ENCODE results near the gene CENPQ. TPM values are rescaled to one million over a fixed set of nuclear protein-coding genes. Genes with fewer than 3 reads are reported as not detected.
"Not testable (repeated sequence)": the region's sequence is repeated elsewhere in the genome, so short reads cannot be mapped to it uniquely, and the experiment has no call there.

The CENPQ gene
- 4.3 TPM for total RNA-seq
- long read RNA-seq, partial matches to known transcripts, result 0 of 1 reads
- long read RNA-seq, other reads (novel, unspliced or antisense), result 0 of 1 reads

- intact Hi-C loops (cut with DNase I), result no loop called here
Observed at GRCh38 chr6:49462927-49463611, at the start of gene CENPQ, which contains the start of gene MMUT. CENPQ (plus strand) TSS chr6:49463370; CDS start chr6:49470177, 6,807 bp downstream. MMUT (minus strand) TSS chr6:49463253; CDS start chr6:49459466, 3,787 bp downstream.

GRCh38 chr6:49415358-49415757 lies 47.8 kb upstream of the CENPQ start:
- no peak for DNase-seq (ENCODE audit: missing footprints)
- intact Hi-C loops (cut with DNase I), result no loop called here
- ATAC-seq, result no peak

More at GRCh38 chr6:49462927-49463611, at the start of gene CENPQ, which contains the start of gene MMUT:
- ATAC-seq (peak; percentile 100), DNase-seq (ENCODE audit: missing footprints) (peak; percentile 95)

- intact Hi-C loops (cut with DNase I), result no loop called here
- DNase-seq (ENCODE audit: missing footprints) (no peak), ATAC-seq (no peak)
Observed at GRCh38 chr6:49416195-49416594, 47.0 kb upstream of the CENPQ start.

GRCh38 chr6:49423817-49424216 lies 39.4 kb upstream of the CENPQ start:
- DNase-seq (ENCODE audit: missing footprints) (no peak), ATAC-seq (no peak)
- intact Hi-C loops (cut with DNase I), result no loop called here

- no peak for DNase-seq (ENCODE audit: missing footprints)
- no peak for ATAC-seq
- intact Hi-C loops (cut with DNase I), result no loop called here
Observed at GRCh38 chr6:49430187-49430586, 33.0 kb upstream of the CENPQ start.

- intact Hi-C loops (cut with DNase I), result no loop called here
- ATAC-seq (no peak), DNase-seq (ENCODE audit: missing footprints) (no peak)
Observed at GRCh38 chr6:49430866-49431265, 32.3 kb upstream of the CENPQ start.

- DNase-seq (ENCODE audit: missing footprints) (no peak), ATAC-seq (no peak)
- intact Hi-C loops (cut with DNase I), result no loop called here
Observed at GRCh38 chr6:49453221-49453620, 9.9 kb upstream of the CENPQ start.

- ATAC-seq (no peak), DNase-seq (ENCODE audit: missing footprints) (no peak)
- intact Hi-C loops (cut with DNase I), result no loop called here
Observed at GRCh38 chr6:49454787-49455709, 8.1 kb upstream of the CENPQ start.

- DNase-seq (ENCODE audit: missing footprints) (no peak), ATAC-seq (no peak)
- intact Hi-C loops (cut with DNase I), result no loop called here
Observed at GRCh38 chr6:49457771-49458170, 5.4 kb upstream of the CENPQ start.

- DNase-seq (ENCODE audit: missing footprints) (no peak), ATAC-seq (no peak)
- intact Hi-C loops (cut with DNase I), result no loop called here
Observed at GRCh38 chr6:49462071-49462470, 1.1 kb upstream of the CENPQ start.

- ATAC-seq (no peak), DNase-seq (ENCODE audit: missing footprints) (no peak)
- intact Hi-C loops (cut with DNase I), result no loop called here
Observed at GRCh38 chr6:49462599-49462926, 607 bp upstream of the CENPQ start.

GRCh38 chr6:49463612-49463967 lies 420 bp downstream of the CENPQ start:
- intact Hi-C loops (cut with DNase I), result no loop called here
- DNase-seq (ENCODE audit: missing footprints) (no peak), ATAC-seq (no peak)

GRCh38 chr6:49464691-49465090 lies 1.5 kb downstream of the CENPQ start:
- ATAC-seq, result no peak
- intact Hi-C loops (cut with DNase I), result no loop called here
- DNase-seq (ENCODE audit: missing footprints), result no peak

GRCh38 chr6:49468042-49468441 lies 4.9 kb downstream of the CENPQ start:
- intact Hi-C loops (cut with DNase I), result no loop called here
- no peak for ATAC-seq
- no peak for DNase-seq (ENCODE audit: missing footprints)

GRCh38 chr6:49476564-49476963 lies 13.4 kb downstream of the CENPQ start:
- ATAC-seq; intact Hi-C loops (cut with DNase I); DNase-seq (ENCODE audit: missing footprints): not testable (repeated sequence)

GRCh38 chr6:49479308-49479970 lies 16.3 kb downstream of the CENPQ start:
- ATAC-seq (no peak), DNase-seq (ENCODE audit: missing footprints) (no peak)
- intact Hi-C loops (cut with DNase I), result no loop called here

- DNase-seq (ENCODE audit: missing footprints); intact Hi-C loops (cut with DNase I); ATAC-seq: not testable (repeated sequence)
Observed at GRCh38 chr6:49481846-49482245, 18.7 kb downstream of the CENPQ start.

GRCh38 chr6:49483380-49483779 lies 20.2 kb downstream of the CENPQ start:
- ATAC-seq; DNase-seq (ENCODE audit: missing footprints); intact Hi-C loops (cut with DNase I): not testable (repeated sequence)

- DNase-seq (ENCODE audit: missing footprints) (no peak), ATAC-seq (no peak)
- intact Hi-C loops (cut with DNase I), result no loop called here
Observed at GRCh38 chr6:49490633-49491032, 27.5 kb downstream of the CENPQ start.

Data from Right ventricle myocardium inferior (tissue), 1 donor.